GM19351 (cell line): ENCODE results near the gene LPP.
"Not testable (repeated sequence)": the region's sequence is repeated elsewhere in the genome, so short reads cannot be mapped to it uniquely, and the experiment has no call there.

Experiments used
- ATAC-seq: cut with Tn5 transposase; IDR thresholded peaks from one replicate; pipeline ENCODE4 v1.9.1; 2021; ENCODE audit warnings: mild to moderate bottlenecking, moderate library complexity; ENCODE audit not compliant: unreplicated experiment

Gene LPP

GRCh38 chr3:188154014-188154808 lies at the start of gene LPP:
LPP (plus strand) TSS chr3:188154157; CDS start chr3:188406121, 251,964 bp downstream.
- ATAC-seq = peak; percentile 76

GRCh38 chr3:188106006-188106405 lies 48.0 kb upstream of the LPP start:
- no peak for ATAC-seq

GRCh38 chr3:188106454-188106853 lies 47.5 kb upstream of the LPP start:
- ATAC-seq = no peak

- ATAC-seq = no peak
Observed at GRCh38 chr3:188106887-188107830, 46.8 kb upstream of the LPP start.

GRCh38 chr3:188108703-188109412 lies 45.1 kb upstream of the LPP start:
- no peak for ATAC-seq

GRCh38 chr3:188111002-188111584 lies 42.9 kb upstream of the LPP start:
- ATAC-seq = no peak

- ATAC-seq = no peak
Observed at GRCh38 chr3:188113756-188114155, 40.2 kb upstream of the LPP start.

GRCh38 chr3:188119846-188120245 lies 34.1 kb upstream of the LPP start:
- ATAC-seq = no peak

- ATAC-seq = no peak
Observed at GRCh38 chr3:188122571-188123169, 31.3 kb upstream of the LPP start.

GRCh38 chr3:188123170-188123905 lies 30.6 kb upstream of the LPP start:
- no peak for ATAC-seq

GRCh38 chr3:188124184-188124583 lies 29.8 kb upstream of the LPP start:
- ATAC-seq = no peak

- no peak for ATAC-seq
Observed at GRCh38 chr3:188125076-188125475, 28.9 kb upstream of the LPP start.

GRCh38 chr3:188126276-188126675 lies 27.7 kb upstream of the LPP start:
- ATAC-seq = no peak

- ATAC-seq = no peak
Observed at GRCh38 chr3:188126934-188127333, 27.0 kb upstream of the LPP start.

GRCh38 chr3:188128905-188129304 lies 25.1 kb upstream of the LPP start:
- no peak for ATAC-seq

- not testable (repeated sequence) for ATAC-seq
Observed at GRCh38 chr3:188131023-188131422, 22.9 kb upstream of the LPP start.

GRCh38 chr3:188133219-188133618 lies 20.7 kb upstream of the LPP start:
- no peak for ATAC-seq

- no peak for ATAC-seq
Observed at GRCh38 chr3:188133646-188134045, 20.3 kb upstream of the LPP start.

GRCh38 chr3:188134079-188134478 lies 19.9 kb upstream of the LPP start:
- ATAC-seq = no peak

- ATAC-seq = no peak
Observed at GRCh38 chr3:188134856-188135255, 19.1 kb upstream of the LPP start.
